SK-N-SH (cell line): Measurements from ENCODE around the gene TIMP2. TPM values are rescaled to one million over a fixed set of nuclear protein-coding genes. Genes with fewer than 3 reads are reported as not detected.

Experiments used
- CTCF ChIA-PET: fragments of 300-600, 350-600 bp; formaldehyde crosslinking; extraction: SDS; loops from one replicate; lab custom pipeline; 2021; lab: Yijun Ruan, JAX
- POLR2A ChIA-PET: fragments of 350-600 bp; sonication (Branson Sonifier 250); formaldehyde crosslinking; extraction: SDS; loops from one replicate; lab custom pipeline; 2020; ENCODE audit warnings: antibody characterized with exemption, inconsistent platforms; lab: Yijun Ruan, JAX
- DNase-seq: peaks from one replicate; pipeline ENCODE4 v3.0.0; 2012
- H2AFZ ChIP-seq: fragments of 200-600 bp; sonication (generic); 2 replicates; pipeline ENCODE4 v1.8.1; 2016; ENCODE audit warnings: antibody characterized with exemption, mild to moderate bottlenecking, low read depth
- H3F3A ChIP-seq: fragments of 200-600 bp; sonication (generic); replicated peaks from 2 replicates; pipeline ENCODE3; 2016; ENCODE audit warnings: antibody characterized with exemption, mild to moderate bottlenecking; ENCODE audit not compliant: insufficient read depth
- H3K27ac ChIP-seq, 2 experiments: fragments of 200-500 bp in 1 of 2; fragments of 200-600 bp in 1 of 2; sonication (Bioruptor generic) in 1 of 2; sonication (generic), shearing (Covaris generic) in 1 of 2; 2 replicates each; pipeline versions ENCODE4 v1.5.1 to v1.6.1; 2014 to 2016; ENCODE audit warnings: low read depth in 2 of 2, inconsistent platforms in 1 of 2, low read length in 1 of 2, mild to moderate bottlenecking in 1 of 2, mixed read lengths in 1 of 2
- H3K27me3 ChIP-seq: fragments of 200-600 bp; sonication (generic), shearing (Covaris generic); 2 replicates; pipeline ENCODE4 v1.6.1; 2016; ENCODE audit warnings: mixed run types; ENCODE audit not compliant: insufficient read depth
- H3K36me3 ChIP-seq, 2 experiments: fragments of 200-500 bp in 1 of 2; fragments of 200-600 bp in 1 of 2; sonication (Bioruptor generic) in 1 of 2; sonication (generic) in 1 of 2; replicated peaks in 1 of 2; 2 replicates each; pipeline versions ENCODE3 to v1.5.1; 2014 to 2016; ENCODE audit warnings: low read length in 1 of 2, mild to moderate bottlenecking in 1 of 2; ENCODE audit not compliant: insufficient read depth in 2 of 2, control insufficient read depth in 1 of 2
- H3K4me1 ChIP-seq, 2 experiments: fragments of 200-500 bp in 1 of 2; fragments of 200-600 bp in 1 of 2; sonication (Bioruptor generic) in 1 of 2; sonication (generic), shearing (Covaris generic) in 1 of 2; 2 replicates each; pipeline versions ENCODE4 v1.5.1 to v1.6.1; 2014 to 2016; ENCODE audit warnings: low read depth in 1 of 2, low read length in 1 of 2, mixed run types in 1 of 2; ENCODE audit not compliant: insufficient read depth in 2 of 2, control insufficient read depth in 1 of 2
- H3K4me2 ChIP-seq: fragments of 200-600 bp; sonication (generic), shearing (Covaris generic); 2 replicates; pipeline ENCODE4 v1.6.1; 2017; ENCODE audit warnings: mixed run types
- H3K4me3 ChIP-seq, 2 experiments: fragments of 200-500 bp in 1 of 2; fragments of 200-600 bp in 1 of 2; sonication (Bioruptor generic) in 1 of 2; sonication (generic), shearing (Covaris generic) in 1 of 2; 2 replicates each; pipeline versions ENCODE4 v1.5.1 to v1.8.1; 2014 to 2016; ENCODE audit warnings: low read depth in 2 of 2, inconsistent platforms in 1 of 2, low read length in 1 of 2, mild to moderate bottlenecking in 1 of 2, mixed read lengths in 1 of 2, moderate library complexity in 1 of 2
- H3K79me2 ChIP-seq: fragments of 200-600 bp; sonication (generic); 2 replicates; pipeline ENCODE4 v1.8.1; 2017; ENCODE audit warnings: mild to moderate bottlenecking; ENCODE audit not compliant: insufficient read depth
- H3K9ac ChIP-seq: fragments of 200-600 bp; sonication (generic); 2 replicates; pipeline ENCODE4 v1.6.1; 2017; ENCODE audit warnings: mixed run types
- H3K9me2 ChIP-seq: fragments of 200-600 bp; sonication (generic); 2 replicates; pipeline ENCODE4 v1.6.1; 2017; ENCODE audit warnings: mixed run types
- H3K9me3 ChIP-seq: fragments of 200-600 bp; sonication (generic); 2 replicates; pipeline ENCODE4 v1.6.1; 2017; ENCODE audit warnings: mixed run types, mild to moderate bottlenecking, moderate library complexity
- H4K20me1 ChIP-seq: fragments of 200-600 bp; sonication (generic); 2 replicates; pipeline ENCODE4 v1.6.1; 2017; ENCODE audit warnings: mild to moderate bottlenecking, mixed run types; ENCODE audit not compliant: insufficient read depth
- EP300 ChIP-seq, 2 experiments: IDR thresholded peaks; 2 replicates each; pipeline versions ENCODE4 v1.4.0 to v1.6.1; 2012; ENCODE audit warnings: borderline replicate concordance in 1 of 2, low read depth in 1 of 2, low read length in 1 of 2
- MEF2A ChIP-seq: IDR thresholded peaks from 2 replicates; pipeline ENCODE4 v1.4.0; 2012; ENCODE audit warnings: low read depth, borderline replicate concordance
- MXI1 ChIP-seq: IDR thresholded peaks from 2 replicates; pipeline ENCODE4 v1.6.1; 2012; ENCODE audit warnings: mild to moderate bottlenecking, low read depth, low read length, improper control_type of control experiment
- NFIC ChIP-seq: IDR thresholded peaks from 2 replicates; pipeline ENCODE4 v1.4.0; 2012; ENCODE audit warnings: borderline replicate concordance
- RAD21 ChIP-seq: IDR thresholded peaks from 2 replicates; pipeline ENCODE4 v1.6.1; 2012; ENCODE audit warnings: mild to moderate bottlenecking, low read length
- RFX5 ChIP-seq: IDR thresholded peaks from 2 replicates; pipeline ENCODE4 v1.6.1; 2012; ENCODE audit warnings: mild to moderate bottlenecking, improper control_type of control experiment, low read length
- RXRA ChIP-seq: IDR thresholded peaks from 2 replicates; pipeline ENCODE4 v1.4.0; 2012; ENCODE audit warnings: low read depth, mild to moderate bottlenecking, borderline replicate concordance
- SMC3 ChIP-seq: IDR thresholded peaks from 2 replicates; pipeline ENCODE4 v1.6.1; 2012; ENCODE audit warnings: low read depth, low read length, improper control_type of control experiment
- TAF1 ChIP-seq: IDR thresholded peaks from 2 replicates; pipeline ENCODE4 v1.6.1; 2012; ENCODE audit warnings: low read depth, mild to moderate bottlenecking, low read length, moderate library complexity, borderline replicate concordance
- TEAD4 ChIP-seq: IDR thresholded peaks from 2 replicates; pipeline ENCODE4 v1.4.0; 2012; ENCODE audit warnings: mild to moderate bottlenecking, borderline replicate concordance; ENCODE audit not compliant: insufficient read depth
- WGBS: methylation state at CpG from one replicate; pipeline ENCODE4 v1.1.6; 2017; ENCODE audit warnings: low lambda C conversion rate; 5-methylcytosine and 5-hydroxymethylcytosine counted together
- polyA plus RNA-seq, 3 experiments: library from polyadenylated mRNA; depleted of rRNA; stranded (reverse); fragments of >200 nt; gene quantifications; 2 replicates each; pipeline ENCODE4 v1.2.3, GENCODE V29; 2012
- TF ChIP-seq, protein P1 (sequence below): fragments of 150-350 bp; IDR thresholded peaks from 2 replicates; pipeline ENCODE4 v1.6.1; 2016; ENCODE audit warnings: mild to moderate bottlenecking, low read depth, low read length
- TF ChIP-seq, protein P2 (sequence below): IDR thresholded peaks from 2 replicates; pipeline ENCODE4 v1.4.0; 2012; ENCODE audit warnings: low read depth, borderline replicate concordance
- TF ChIP-seq, protein P3 (sequence below): fragments of 200-600 bp; sonication (generic); IDR thresholded peaks from 2 replicates; pipeline ENCODE4 v1.6.1; 2017; ENCODE audit warnings: antibody characterized with exemption, mild to moderate bottlenecking, moderate library complexity

The TIMP2 gene
- polyA plus RNA-seq, 1 of the 3 experiments (the other 2 are of a cell fraction): 441 TPM

DNA sequence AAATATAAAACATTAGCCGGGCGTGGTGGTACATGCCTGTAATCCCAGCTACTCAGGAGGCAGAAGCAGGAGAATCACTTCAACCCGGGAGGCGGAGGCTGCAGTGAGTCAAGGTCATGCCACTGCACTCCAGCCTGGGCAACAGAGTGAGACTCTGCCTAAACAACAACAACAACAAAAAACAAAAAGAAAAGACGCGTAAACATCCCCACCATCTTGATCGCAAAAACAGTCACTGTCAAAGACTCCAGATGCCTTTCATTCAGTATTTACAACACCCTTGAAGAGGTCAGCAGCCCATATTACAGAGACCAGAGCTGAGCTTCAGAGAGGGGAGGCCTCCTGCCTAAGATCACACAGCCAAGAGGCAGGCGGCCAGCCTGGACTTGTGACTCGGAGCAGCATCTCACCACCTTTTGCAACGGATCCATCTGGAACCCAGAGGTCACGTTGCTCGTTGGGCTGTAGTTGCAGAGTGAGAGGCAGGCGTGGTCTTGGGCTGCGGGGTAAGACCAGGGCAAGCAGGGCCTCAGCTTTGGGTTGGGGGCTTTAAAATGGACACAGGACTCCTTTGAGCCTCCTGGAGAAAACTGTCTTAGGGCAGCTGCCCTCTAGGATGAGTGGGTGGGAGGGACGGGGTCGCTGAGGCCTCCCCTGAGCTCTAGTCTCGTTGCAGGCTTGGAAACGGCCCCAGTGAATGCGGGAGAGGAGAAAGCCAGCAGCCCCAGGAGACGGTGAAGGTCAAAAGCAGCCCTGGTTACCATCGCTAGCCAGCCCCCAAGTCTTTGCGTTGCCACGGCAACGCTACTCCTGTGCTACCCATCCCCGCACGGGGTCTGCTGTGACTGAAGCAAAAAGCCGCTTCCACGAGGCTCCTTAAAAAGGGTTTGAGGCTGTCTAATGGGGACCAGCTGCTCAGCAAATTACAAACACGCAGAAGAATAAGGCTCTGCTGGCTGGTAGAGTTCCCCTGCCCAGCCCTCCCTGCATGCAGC lies 28.5 kb upstream of the TIMP2 start:
- DNase-seq: peak; percentile 84
- Histone ChIP-seq H3K36me3 (no peaks in the 10 kb centered on the region), H3K27ac (no peak overlapping the region; a peak in 1 of 4 replicates), H3F3A (peaks cover 4% of the 10 kb centered on the region), H3K9me2 (no peaks in the 10 kb centered on the region), H3K4me1 (peaks cover 8 to 13% of the 10 kb centered on the region in 2 experiments; a peak in 2 of 4 replicates), H3K4me3 (no peak overlapping the region), H3K79me2 (no peaks in the 10 kb centered on the region), H4K20me1 (no peaks in the 10 kb centered on the region), H3K27me3 (no peaks in the 10 kb centered on the region), H3K9me3 (no peaks in the 10 kb centered on the region), H3K4me2 (no peak overlapping the region), H3K9ac (no peak overlapping the region), H2AFZ (no peak overlapping the region)
- ChIA-PET CTCF (interaction anchor here (1.3 to 18.4 kb wide), 5 partner anchors 10 to 88 kb away, joined by 5 to 194 read pairs (median 11); partner anchors contain the start of gene LGALS3BP), POLR2A (interaction anchor here (0.8 to 1.5 kb wide), 5 partner anchors 10 to 71 kb away, joined by 3 to 10 read pairs (median 3); no protein-coding TSS in a partner anchor)
- 74% methylated on average over 28 of the region's 29 CpGs for WGBS
- TF ChIP-seq TAF1: no peak
- TF ChIP-seq NFIC: no peak
- TF ChIP-seq, protein P1, sequence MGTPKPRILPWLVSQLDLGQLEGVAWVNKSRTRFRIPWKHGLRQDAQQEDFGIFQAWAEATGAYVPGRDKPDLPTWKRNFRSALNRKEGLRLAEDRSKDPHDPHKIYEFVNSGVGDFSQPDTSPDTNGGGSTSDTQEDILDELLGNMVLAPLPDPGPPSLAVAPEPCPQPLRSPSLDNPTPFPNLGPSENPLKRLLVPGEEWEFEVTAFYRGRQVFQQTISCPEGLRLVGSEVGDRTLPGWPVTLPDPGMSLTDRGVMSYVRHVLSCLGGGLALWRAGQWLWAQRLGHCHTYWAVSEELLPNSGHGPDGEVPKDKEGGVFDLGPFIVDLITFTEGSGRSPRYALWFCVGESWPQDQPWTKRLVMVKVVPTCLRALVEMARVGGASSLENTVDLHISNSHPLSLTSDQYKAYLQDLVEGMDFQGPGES: no peak
- TF ChIP-seq MEF2A: no peak
- no peak for TF ChIP-seq SMC3
- no peak for TF ChIP-seq RAD21
- TF ChIP-seq MXI1: no peak; the same call in 1 of the 2 replicates
- TF ChIP-seq, protein P2, sequence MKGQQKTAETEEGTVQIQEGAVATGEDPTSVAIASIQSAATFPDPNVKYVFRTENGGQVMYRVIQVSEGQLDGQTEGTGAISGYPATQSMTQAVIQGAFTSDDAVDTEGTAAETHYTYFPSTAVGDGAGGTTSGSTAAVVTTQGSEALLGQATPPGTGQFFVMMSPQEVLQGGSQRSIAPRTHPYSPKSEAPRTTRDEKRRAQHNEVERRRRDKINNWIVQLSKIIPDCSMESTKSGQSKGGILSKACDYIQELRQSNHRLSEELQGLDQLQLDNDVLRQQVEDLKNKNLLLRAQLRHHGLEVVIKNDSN: no peak
- TF ChIP-seq RXRA: no peak
- no peak for TF ChIP-seq RFX5
- no peak for TF ChIP-seq TEAD4
- TF ChIP-seq EP300 (IDR thresholded peaks at IDR 0.05; ENCODE audit: borderline replicate concordance in 1 of 2, low read depth in 1 of 2, low read length in 1 of 2): no peak

DNA sequence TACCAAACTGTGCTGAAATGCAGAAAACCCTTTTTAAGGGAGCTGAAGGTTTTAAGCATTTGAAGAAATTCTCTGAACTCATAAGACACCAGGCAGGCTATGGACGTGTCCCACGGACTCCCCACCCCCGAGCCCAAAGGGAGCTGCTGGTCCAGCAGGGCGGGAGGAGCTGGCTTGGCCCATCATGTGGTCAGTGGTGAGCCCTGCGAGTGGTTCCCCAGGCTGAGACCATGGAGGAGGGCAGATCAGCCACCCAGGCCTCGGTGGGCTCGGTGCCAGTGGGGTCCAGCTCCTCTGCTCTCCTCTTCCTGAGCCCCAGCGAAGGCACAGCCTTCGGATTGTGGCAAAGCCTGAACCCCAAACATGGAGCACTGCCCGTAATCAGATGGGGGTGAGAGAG lies 27.5 kb upstream of the TIMP2 start:
- no peaks in the 10 kb centered on the region for H4K20me1 ChIP-seq
- H3K4me2 ChIP-seq: no peak overlapping the region
- peaks cover 4% of the 10 kb centered on the region for H3F3A ChIP-seq
- H3K4me3 ChIP-seq: no peak overlapping the region
- H3K36me3 ChIP-seq: no peaks in the 10 kb centered on the region
- H3K9me2 ChIP-seq: no peaks in the 10 kb centered on the region
- no peak overlapping the region for H3K27ac ChIP-seq
- 93% methylated on average over 8 of the region's 10 CpGs for WGBS
- no peaks in the 10 kb centered on the region for H3K27me3 ChIP-seq
- no peak for DNase-seq
- no peak overlapping the region for H3K9ac ChIP-seq
- POLR2A ChIA-PET: interaction anchor here (0.8 to 1.5 kb wide), 2 partner anchors 27 to 30 kb away, joined by 3 read pairs; partner anchors contain the start of gene TIMP2
- no peaks in the 10 kb centered on the region for H3K9me3 ChIP-seq
- peaks cover 8 to 9% of the 10 kb centered on the region in 2 experiments; a peak in 2 of 4 replicates for H3K4me1 ChIP-seq
- TF ChIP-seq, protein P3, sequence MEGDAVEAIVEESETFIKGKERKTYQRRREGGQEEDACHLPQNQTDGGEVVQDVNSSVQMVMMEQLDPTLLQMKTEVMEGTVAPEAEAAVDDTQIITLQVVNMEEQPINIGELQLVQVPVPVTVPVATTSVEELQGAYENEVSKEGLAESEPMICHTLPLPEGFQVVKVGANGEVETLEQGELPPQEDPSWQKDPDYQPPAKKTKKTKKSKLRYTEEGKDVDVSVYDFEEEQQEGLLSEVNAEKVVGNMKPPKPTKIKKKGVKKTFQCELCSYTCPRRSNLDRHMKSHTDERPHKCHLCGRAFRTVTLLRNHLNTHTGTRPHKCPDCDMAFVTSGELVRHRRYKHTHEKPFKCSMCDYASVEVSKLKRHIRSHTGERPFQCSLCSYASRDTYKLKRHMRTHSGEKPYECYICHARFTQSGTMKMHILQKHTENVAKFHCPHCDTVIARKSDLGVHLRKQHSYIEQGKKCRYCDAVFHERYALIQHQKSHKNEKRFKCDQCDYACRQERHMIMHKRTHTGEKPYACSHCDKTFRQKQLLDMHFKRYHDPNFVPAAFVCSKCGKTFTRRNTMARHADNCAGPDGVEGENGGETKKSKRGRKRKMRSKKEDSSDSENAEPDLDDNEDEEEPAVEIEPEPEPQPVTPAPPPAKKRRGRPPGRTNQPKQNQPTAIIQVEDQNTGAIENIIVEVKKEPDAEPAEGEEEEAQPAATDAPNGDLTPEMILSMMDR: no peak
- no peak for TF ChIP-seq RXRA
- TF ChIP-seq RAD21: no peak
- no peak overlapping the region for H2AFZ ChIP-seq
- no peaks in the 10 kb centered on the region for H3K79me2 ChIP-seq
- CTCF ChIA-PET: interaction anchor here (1.9 to 18.4 kb wide), 3 partner anchors 9 to 87 kb away, joined by 9 to 194 read pairs (median 18); partner anchors contain the start of gene LGALS3BP
